ENCODE data around the gene CARD6.

The CARD6 gene

DNA sequence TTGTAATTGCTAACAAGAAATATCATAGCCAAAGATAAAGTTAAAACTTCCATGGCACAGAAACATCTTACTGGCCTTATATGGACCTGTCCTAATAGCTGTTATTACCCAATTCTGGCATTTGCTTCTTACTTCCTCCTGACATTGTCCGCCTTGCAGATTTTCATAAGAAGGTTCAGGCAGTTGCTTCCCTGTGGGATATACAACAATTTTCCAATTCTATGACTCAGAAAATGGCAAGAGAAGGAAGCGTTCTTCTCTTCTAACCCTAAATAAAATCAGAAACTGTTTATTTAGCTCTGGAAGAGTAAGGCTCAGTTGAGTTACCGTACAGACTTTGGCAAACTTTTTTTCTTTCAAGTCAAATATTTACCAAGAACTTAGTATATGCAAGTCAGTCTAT is 44.7 kb upstream of the CARD6 start:
- no peak overlapping the region for H3K4me3 ChIP-seq (ENCODE audit: low read length)
- H2BK5ac ChIP-seq (ENCODE audit: low read length), result no peak overlapping the region
- no CpG with 5 or more reads among the region's 3 CpGs for WGBS (ENCODE audit: extremely low coverage, insufficient coverage, low lambda C conversion rate)
- H3K56ac ChIP-seq (ENCODE audit: low read length), result peak overlapping the region; percentile 10
- no peaks in the 10 kb centered on the region for H3K4me1 ChIP-seq (ENCODE audit: control insufficient read depth, low read depth, low read length)
- H3K18ac ChIP-seq (ENCODE audit: low read length), result no peak overlapping the region
- H4K5ac ChIP-seq (ENCODE audit: low read length), result no peak overlapping the region
- H3K4me2 ChIP-seq (ENCODE audit: low read length), result peak overlapping the region; percentile 40
- H2BK15ac ChIP-seq (replicated peaks; ENCODE audit: low read depth), result no peak overlapping the region
- H2BK120ac ChIP-seq (ENCODE audit: low read depth, low read length), result no peak overlapping the region
- H3K9ac ChIP-seq (ENCODE audit: low read length), result peak overlapping the region; percentile 24
- no peak overlapping the region for H3K4ac ChIP-seq (ENCODE audit: low read depth, low read length)
- H3K79me2 ChIP-seq (ENCODE audit: control insufficient read depth, insufficient read depth, low read length), result peaks cover 47% of the 10 kb centered on the region
- DNase-seq, result no peak
- peaks cover 2% of the 10 kb centered on the region for H3K79me1 ChIP-seq (ENCODE audit: low read length)
- no peak overlapping the region for H3K27ac ChIP-seq (ENCODE audit: low read depth, low read length)
- H3K23ac ChIP-seq (ENCODE audit: low read length), result no peak overlapping the region
- no peak overlapping the region for H4K8ac ChIP-seq (ENCODE audit: low read depth, low read length)
- no peak overlapping the region for H2AK5ac ChIP-seq (ENCODE audit: low read length)
- H3K36me3 ChIP-seq (ENCODE audit: control insufficient read depth, insufficient read depth, low read length), result no peaks in the 10 kb centered on the region
- no peaks in the 10 kb centered on the region for H3K27me3 ChIP-seq (ENCODE audit: insufficient read depth, low read length, poor library complexity)

DNA sequence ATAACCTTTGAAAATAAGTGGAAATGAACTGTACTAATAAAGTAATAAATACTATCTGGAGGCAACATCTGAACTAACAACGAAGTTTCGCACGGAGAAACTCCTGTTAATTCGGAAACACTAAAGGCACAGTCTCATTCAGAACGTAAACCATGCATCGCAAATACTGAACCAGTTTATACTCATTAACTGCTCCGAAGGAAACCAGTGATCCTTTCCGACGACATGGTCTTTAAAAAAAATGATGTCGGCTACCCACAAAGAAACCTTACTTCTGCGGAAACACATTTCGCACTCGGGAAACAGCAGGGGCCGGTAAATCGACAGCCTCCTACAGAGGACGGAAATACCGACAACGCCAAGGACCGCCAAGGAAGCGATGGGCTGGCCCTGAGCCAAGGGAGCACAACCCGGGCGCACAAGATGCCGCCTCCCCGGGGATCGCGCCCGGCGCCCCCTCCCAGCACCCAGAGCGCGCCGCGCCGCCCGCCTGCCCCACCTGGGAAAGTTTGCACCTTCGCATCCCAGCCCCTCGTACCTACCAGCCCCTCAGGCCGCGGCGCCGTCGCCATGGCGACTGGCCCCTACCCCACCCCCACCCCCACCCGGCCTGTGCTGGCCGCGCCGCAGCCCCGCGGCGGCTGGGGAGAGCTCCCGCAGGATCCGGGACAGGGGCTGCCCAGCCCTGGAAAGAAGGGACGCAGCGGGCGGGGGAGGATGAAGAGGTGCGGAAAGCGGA is 43.7 kb upstream of the CARD6 start:
- Histone ChIP-seq H3K79me2 (ENCODE audit: control insufficient read depth, insufficient read depth, low read length) (peaks cover 43% of the 10 kb centered on the region), H3K4ac (ENCODE audit: low read depth, low read length) (peak overlapping the region; percentile 91), H3K9ac (ENCODE audit: low read length) (peak overlapping the region; percentile 92), H3K4me3 (ENCODE audit: low read length) (peak overlapping the region; percentile 83), H3K79me1 (ENCODE audit: low read length) (peaks cover 2% of the 10 kb centered on the region), H3K36me3 (ENCODE audit: control insufficient read depth, insufficient read depth, low read length) (no peaks in the 10 kb centered on the region), H3K4me1 (ENCODE audit: control insufficient read depth, low read depth, low read length) (peaks cover 4% of the 10 kb centered on the region), H2BK120ac (ENCODE audit: low read depth, low read length) (peak overlapping the region; percentile 64), H4K8ac (ENCODE audit: low read depth, low read length) (no peak overlapping the region), H4K5ac (ENCODE audit: low read length) (no peak overlapping the region), H3K56ac (ENCODE audit: low read length) (peak overlapping the region; percentile 98), H3K27ac (ENCODE audit: low read depth, low read length) (peak overlapping the region; percentile 99), H3K23ac (ENCODE audit: low read length) (peak overlapping the region; percentile 99), H2AK5ac (ENCODE audit: low read length) (no peak overlapping the region), H2BK5ac (ENCODE audit: low read length) (peak overlapping the region; percentile 94), H3K18ac (ENCODE audit: low read length) (peak overlapping the region; percentile 98), H3K4me2 (ENCODE audit: low read length) (peak overlapping the region; percentile 44), H3K27me3 (ENCODE audit: insufficient read depth, low read length, poor library complexity) (no peaks in the 10 kb centered on the region), H2BK15ac (replicated peaks; ENCODE audit: low read depth) (no peak overlapping the region)
- peak; percentile 87 for DNase-seq
- WGBS (ENCODE audit: extremely low coverage, insufficient coverage, low lambda C conversion rate), result no CpG with 5 or more reads among the region's 56 CpGs

- peak within 1 kb of the TSS; percentile 91 for H3K4ac ChIP-seq (ENCODE audit: low read depth, low read length)
- DNase-seq, result peak; percentile 93
- no peaks in the 10 kb centered on the region for H3K36me3 ChIP-seq (ENCODE audit: control insufficient read depth, insufficient read depth, low read length)
- peak within 1 kb of the TSS; percentile 98 for H3K18ac ChIP-seq (ENCODE audit: low read length)
- H2BK120ac ChIP-seq (ENCODE audit: low read depth, low read length), result peak within 1 kb of the TSS; percentile 64
- peaks cover 4% of the 10 kb centered on the region for H3K4me1 ChIP-seq (ENCODE audit: control insufficient read depth, low read depth, low read length)
- no peak within 1 kb of the TSS for H2BK15ac ChIP-seq (replicated peaks; ENCODE audit: low read depth)
- peaks cover 39% of the 10 kb centered on the region for H3K79me2 ChIP-seq (ENCODE audit: control insufficient read depth, insufficient read depth, low read length)
- H3K79me1 ChIP-seq (ENCODE audit: low read length), result peaks cover 2% of the 10 kb centered on the region
- peak within 1 kb of the TSS; percentile 98 for H3K56ac ChIP-seq (ENCODE audit: low read length)
- peak within 1 kb of the TSS; percentile 92 for H3K9ac ChIP-seq (ENCODE audit: low read length)
- H4K8ac ChIP-seq (ENCODE audit: low read depth, low read length), result no peak within 1 kb of the TSS
- WGBS (ENCODE audit: extremely low coverage, insufficient coverage, low lambda C conversion rate), result no CpG with 5 or more reads among the region's 70 CpGs
- H3K23ac ChIP-seq (ENCODE audit: low read length), result peak within 1 kb of the TSS; percentile 99
- peak within 1 kb of the TSS; percentile 66 for H4K5ac ChIP-seq (ENCODE audit: low read length)
- peak within 1 kb of the TSS; percentile 88 for H3K4me2 ChIP-seq (ENCODE audit: low read length)
- peak within 1 kb of the TSS; percentile 83 for H3K4me3 ChIP-seq (ENCODE audit: low read length)
- peak within 1 kb of the TSS; percentile 94 for H2BK5ac ChIP-seq (ENCODE audit: low read length)
- H3K27me3 ChIP-seq (ENCODE audit: insufficient read depth, low read length, poor library complexity), result no peaks in the 10 kb centered on the region
- H3K27ac ChIP-seq (ENCODE audit: low read depth, low read length), result peak within 1 kb of the TSS; percentile 99
- no peak within 1 kb of the TSS for H2AK5ac ChIP-seq (ENCODE audit: low read length)
Observed at GRCh38 chr5:40798012-40798800, 43.0 kb upstream of the CARD6 start, which contains the start of gene PRKAA1. Gene PRKAA1 (minus strand): TSS chr5:40798374. CDS start chr5:40798189, 185 bp downstream.

GRCh38 chr5:40798801-40799210 is 42.4 kb upstream of the CARD6 start:
- peak overlapping the region; percentile 82 for H3K4me3 ChIP-seq (ENCODE audit: low read length)
- H4K8ac ChIP-seq (ENCODE audit: low read depth, low read length), result no peak overlapping the region
- H3K18ac ChIP-seq (ENCODE audit: low read length), result peak overlapping the region; percentile 68
- H4K5ac ChIP-seq (ENCODE audit: low read length), result no peak overlapping the region
- H3K27me3 ChIP-seq (ENCODE audit: insufficient read depth, low read length, poor library complexity), result no peaks in the 10 kb centered on the region
- peak overlapping the region; percentile 19 for H3K4me2 ChIP-seq (ENCODE audit: low read length)
- no peak overlapping the region for H2AK5ac ChIP-seq (ENCODE audit: low read length)
- H3K9ac ChIP-seq (ENCODE audit: low read length), result peak overlapping the region; percentile 92
- H2BK15ac ChIP-seq (replicated peaks; ENCODE audit: low read depth), result no peak overlapping the region
- H3K23ac ChIP-seq (ENCODE audit: low read length), result no peak overlapping the region
- DNase-seq, result no peak
- H2BK120ac ChIP-seq (ENCODE audit: low read depth, low read length), result no peak overlapping the region
- peak overlapping the region; percentile 82 for H3K27ac ChIP-seq (ENCODE audit: low read depth, low read length)
- H2BK5ac ChIP-seq (ENCODE audit: low read length), result no peak overlapping the region
- peak overlapping the region; percentile 22 for H3K4ac ChIP-seq (ENCODE audit: low read depth, low read length)
- H3K56ac ChIP-seq (ENCODE audit: low read length), result peak overlapping the region; percentile 97
- H3K79me1 ChIP-seq (ENCODE audit: low read length), result peaks cover 2% of the 10 kb centered on the region
- H3K79me2 ChIP-seq (ENCODE audit: control insufficient read depth, insufficient read depth, low read length), result peaks cover 34% of the 10 kb centered on the region
- H3K36me3 ChIP-seq (ENCODE audit: control insufficient read depth, insufficient read depth, low read length), result no peaks in the 10 kb centered on the region
- H3K4me1 ChIP-seq (ENCODE audit: control insufficient read depth, low read depth, low read length), result peaks cover 4% of the 10 kb centered on the region
- WGBS (ENCODE audit: extremely low coverage, insufficient coverage, low lambda C conversion rate), result no CpG with 5 or more reads among the region's 7 CpGs

GRCh38 chr5:40799258-40799657 is 41.9 kb upstream of the CARD6 start:
- Histone ChIP-seq H3K27ac (ENCODE audit: low read depth, low read length) (no peak overlapping the region), H2BK5ac (ENCODE audit: low read length) (no peak overlapping the region), H2AK5ac (ENCODE audit: low read length) (no peak overlapping the region), H3K9ac (ENCODE audit: low read length) (no peak overlapping the region), H3K4me3 (ENCODE audit: low read length) (no peak overlapping the region), H3K4me1 (ENCODE audit: control insufficient read depth, low read depth, low read length) (peaks cover 4% of the 10 kb centered on the region), H3K4me2 (ENCODE audit: low read length) (no peak overlapping the region), H3K36me3 (ENCODE audit: control insufficient read depth, insufficient read depth, low read length) (no peaks in the 10 kb centered on the region), H4K5ac (ENCODE audit: low read length) (no peak overlapping the region), H3K4ac (ENCODE audit: low read depth, low read length) (no peak overlapping the region), H3K79me2 (ENCODE audit: control insufficient read depth, insufficient read depth, low read length) (peaks cover 30% of the 10 kb centered on the region), H3K27me3 (ENCODE audit: insufficient read depth, low read length, poor library complexity) (no peaks in the 10 kb centered on the region), H3K23ac (ENCODE audit: low read length) (no peak overlapping the region), H4K8ac (ENCODE audit: low read depth, low read length) (no peak overlapping the region), H3K79me1 (ENCODE audit: low read length) (peaks cover 2% of the 10 kb centered on the region), H2BK120ac (ENCODE audit: low read depth, low read length) (no peak overlapping the region), H2BK15ac (replicated peaks; ENCODE audit: low read depth) (no peak overlapping the region), H3K56ac (ENCODE audit: low read length) (peak overlapping the region; percentile 39), H3K18ac (ENCODE audit: low read length) (no peak overlapping the region)
- no CpG with 5 or more reads among the region's 1 CpG for WGBS (ENCODE audit: extremely low coverage, insufficient coverage, low lambda C conversion rate)
- DNase-seq, result no peak

All from mesendoderm (in vitro differentiated cells).